HG03571 (cell line): Measurements from ENCODE around the gene HS3ST4.
"Not testable (repeated sequence)": the region's sequence is repeated elsewhere in the genome, so short reads cannot be mapped to it uniquely, and the experiment has no call there.

Experiments used
- ATAC-seq: cut with Tn5 transposase; IDR thresholded peaks from one replicate; pipeline ENCODE4 v1.9.1; 2021; ENCODE audit not compliant: unreplicated experiment

HS3ST4 gene

DNA sequence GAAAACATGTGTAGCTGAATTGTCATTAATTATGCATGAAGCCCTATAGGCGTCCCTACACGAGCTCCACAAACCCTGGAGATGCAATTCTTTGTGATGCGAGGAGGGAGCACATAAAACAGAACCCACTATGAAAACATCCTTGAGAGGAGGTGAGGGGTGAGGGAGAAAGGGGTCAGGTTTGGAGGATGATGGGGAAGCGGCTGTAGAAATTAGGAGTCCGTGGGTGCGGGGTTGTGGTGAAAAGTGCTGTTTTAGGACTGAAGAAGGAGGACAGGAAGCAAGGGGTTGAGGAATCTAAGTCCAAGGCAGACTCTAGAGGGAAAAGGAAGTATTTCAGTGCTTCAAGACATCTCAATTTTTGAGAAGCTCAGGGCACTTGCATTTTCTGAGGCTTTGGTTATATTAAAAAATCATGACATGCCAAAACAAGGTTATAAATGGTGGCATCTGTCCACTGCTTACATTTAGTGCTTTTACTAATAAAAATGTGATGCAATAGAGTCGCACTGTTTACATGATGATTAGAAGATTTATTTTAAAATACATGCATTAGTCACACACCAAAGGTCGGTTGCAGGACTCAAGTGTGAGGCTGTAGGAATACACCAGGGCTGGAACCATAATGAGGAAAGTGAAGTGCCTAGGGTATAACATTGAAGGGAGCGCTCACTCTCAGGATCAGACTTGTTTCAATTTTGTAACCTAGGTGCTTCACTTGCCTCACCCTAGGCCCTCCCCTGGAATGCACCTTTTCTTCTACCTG is 379.5 kb downstream of the HS3ST4 start:
- no peak for ATAC-seq

DNA sequence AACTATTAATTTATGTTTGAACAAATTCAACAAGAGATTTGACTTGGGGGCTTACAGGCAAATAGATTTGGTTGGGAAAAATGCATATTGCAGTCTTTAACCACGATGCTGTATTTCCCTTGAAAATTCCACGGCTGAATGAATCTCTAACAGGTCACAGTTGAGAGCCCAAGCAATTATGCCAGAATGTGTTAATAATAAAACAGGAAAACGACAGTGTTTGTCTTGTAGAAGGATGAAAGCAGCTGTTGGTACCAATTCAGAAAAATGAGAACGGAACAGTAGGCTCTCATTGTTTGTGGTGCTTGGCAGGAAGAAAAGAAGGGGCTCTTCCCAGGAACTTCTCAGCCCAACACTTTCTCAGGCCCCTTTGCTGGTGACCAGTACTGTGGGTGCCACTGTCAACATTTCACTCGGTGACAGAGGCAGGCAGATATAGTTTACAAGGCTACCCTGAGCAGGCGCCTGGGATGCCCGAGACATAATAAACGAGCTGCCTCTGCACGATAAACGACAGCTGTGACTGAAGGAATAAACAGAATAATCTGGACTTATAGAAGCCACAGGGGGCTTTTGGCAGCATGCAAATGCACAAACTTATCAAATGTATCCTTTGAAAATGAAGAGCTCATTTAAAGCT is 387.1 kb downstream of the HS3ST4 start:
- ATAC-seq: no peak

DNA sequence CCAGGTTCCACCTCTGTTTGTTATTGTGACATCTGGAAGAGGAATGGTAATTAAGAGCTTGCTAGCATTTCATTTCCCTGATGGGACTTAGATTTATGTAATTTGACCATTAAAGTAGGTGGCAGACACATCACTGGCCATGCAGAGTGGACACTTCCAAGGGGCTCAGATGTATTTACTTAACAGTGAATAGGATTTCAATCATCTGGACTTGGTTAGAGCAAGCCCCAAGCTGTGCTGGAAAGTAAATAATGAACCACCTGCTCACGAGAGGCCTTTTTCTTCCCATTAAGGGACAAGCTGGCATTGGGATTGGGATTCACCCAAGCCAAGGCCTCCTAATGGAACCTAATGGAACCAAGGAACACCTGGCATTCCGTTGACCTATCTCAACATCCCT is 395.3 kb downstream of the HS3ST4 start:
- no peak for ATAC-seq

DNA sequence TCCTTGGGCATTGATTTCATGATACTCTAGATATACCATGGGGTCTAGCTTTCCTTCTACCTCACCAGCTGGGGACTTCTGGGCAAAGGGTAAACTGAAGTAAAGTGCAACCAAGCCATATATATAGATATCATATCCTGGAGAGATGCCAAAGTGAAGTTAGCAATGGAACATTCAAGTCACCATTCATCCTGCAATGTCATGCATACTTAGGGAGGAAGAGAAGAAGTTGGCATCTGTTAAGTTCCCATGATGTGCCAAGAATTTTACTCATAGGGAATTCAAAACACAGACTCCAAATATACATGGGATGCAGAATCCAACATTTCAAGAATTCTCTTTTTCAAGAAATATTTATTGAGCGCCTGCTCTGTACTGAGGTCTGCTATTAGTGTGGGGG is 399.8 kb downstream of the HS3ST4 start:
- ATAC-seq: no peak

DNA sequence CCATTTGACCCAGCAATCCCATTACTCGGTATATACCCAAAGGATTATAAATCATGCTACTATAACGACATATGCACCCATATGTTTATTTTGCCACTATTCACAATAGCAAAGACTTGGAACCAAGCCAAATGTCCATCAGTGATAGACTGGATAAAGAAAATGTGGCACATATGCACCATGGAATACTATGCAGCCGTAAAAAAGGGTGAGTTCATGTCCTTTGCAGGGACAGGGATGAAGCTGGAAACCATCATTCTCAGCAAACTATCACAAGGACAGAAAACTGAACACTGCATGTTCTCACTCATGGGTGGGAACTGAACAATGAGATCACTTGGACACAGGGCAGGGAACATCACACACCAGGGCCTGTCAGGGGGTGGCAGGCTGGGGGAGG is 406.4 kb downstream of the HS3ST4 start:
- ATAC-seq: not testable (repeated sequence)

DNA sequence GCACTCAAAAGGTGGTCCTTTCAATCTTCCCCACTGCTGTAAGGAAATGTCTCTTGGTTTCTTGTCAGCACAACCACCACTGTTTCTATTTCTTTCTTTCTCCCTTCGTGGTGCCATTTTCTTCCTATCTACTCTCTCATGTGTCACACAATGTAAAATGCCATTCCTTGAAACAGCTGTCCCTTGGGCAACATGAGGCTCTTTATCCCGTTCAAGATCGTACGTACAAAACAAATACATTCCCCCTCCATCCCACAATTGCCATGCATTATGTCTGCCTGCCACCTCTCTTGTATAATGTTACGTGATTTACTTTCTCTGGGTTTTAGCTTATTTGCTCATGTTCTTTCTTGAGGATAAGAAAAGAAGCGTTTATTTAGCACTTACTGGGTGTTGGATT is 410.6 kb downstream of the HS3ST4 start:
- ATAC-seq: no peak

DNA sequence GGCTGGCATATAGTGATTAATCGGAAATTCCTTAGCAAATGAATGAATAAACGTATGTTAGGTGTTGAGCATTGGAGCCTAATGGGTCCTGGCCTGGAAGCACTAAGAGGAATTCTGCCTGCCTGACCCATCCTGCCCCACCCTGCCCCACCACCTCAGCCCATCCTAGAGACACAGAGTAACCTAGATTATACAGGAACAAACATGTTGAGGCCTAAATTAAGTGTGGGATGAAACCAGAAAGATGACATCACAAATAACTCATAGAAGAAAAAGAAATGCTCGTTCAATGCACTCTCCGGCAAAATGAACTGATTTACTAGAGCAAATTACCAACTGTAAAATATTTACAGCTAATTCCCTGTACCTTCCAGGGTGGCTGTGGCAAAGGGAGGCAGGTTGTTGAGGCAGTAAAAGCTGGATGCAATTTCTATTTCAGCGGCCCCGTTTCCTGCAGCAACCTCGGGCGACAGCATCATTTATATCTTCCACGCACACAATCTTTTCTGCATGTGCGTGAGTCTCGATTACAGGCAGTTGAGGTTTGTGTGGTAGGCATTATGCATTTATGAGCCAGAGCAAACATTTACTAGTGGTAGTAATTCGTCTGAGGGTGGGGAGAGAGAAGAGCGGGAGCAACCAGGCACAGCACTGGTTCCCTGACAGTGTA is 417.2 kb downstream of the HS3ST4 start:
- no peak for ATAC-seq

DNA sequence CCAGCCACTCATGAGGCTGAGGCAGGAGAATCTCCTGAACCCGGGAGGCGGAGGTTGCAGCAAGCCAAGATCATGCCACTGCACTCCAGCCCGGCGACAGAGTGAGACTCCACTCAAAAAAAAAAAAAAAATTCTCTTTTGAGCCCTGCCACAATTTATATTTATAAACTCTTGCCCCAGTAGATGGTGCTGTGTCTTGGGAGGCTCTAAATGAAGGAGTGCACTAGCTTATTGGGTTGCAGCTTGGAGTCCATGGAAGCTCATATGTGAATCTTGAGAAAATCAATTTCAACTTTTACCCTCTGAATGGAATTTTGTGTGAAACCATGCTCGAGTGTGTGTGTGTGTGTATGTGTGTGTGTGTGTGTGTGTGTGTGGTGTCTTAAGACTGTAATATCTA is 420.1 kb downstream of the HS3ST4 start:
- ATAC-seq: no peak

DNA sequence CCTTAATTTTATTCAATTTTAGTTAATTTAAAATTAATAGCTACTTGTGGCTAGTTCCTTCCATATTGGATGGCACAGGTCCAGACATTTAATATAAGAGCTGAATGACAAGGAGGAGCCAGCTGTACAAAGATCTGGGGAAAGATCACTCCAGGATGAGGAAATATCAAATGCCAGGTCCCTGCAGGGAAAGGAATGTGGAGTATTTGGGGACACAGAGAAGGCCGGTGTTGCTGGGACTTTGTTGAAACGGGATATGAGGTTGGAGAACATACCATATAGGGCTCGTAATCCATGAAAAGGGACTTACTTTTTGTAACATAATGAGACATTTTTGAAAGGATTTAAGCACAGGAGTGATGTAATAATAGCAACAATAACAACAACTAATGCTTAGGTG is 426.8 kb downstream of the HS3ST4 start:
- no peak for ATAC-seq

DNA sequence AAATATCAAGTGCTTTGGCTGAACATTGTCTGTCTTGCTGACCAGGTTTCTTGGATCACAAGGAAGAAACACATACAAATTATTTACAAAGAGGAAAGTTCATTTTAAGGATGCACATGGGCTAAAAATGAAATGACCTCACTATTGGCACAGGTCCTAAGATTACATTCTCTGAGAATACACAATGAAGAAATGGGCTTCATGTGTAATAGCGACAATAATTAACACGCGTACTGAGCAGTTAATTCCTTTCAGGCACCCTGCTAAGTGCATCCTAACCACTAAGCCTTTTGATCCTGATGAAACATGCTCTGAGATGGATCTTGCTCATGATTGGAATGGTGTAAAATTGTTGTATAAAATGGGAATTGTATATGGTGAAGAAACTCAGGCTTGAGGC is 429.0 kb downstream of the HS3ST4 start:
- ATAC-seq: no peak

DNA sequence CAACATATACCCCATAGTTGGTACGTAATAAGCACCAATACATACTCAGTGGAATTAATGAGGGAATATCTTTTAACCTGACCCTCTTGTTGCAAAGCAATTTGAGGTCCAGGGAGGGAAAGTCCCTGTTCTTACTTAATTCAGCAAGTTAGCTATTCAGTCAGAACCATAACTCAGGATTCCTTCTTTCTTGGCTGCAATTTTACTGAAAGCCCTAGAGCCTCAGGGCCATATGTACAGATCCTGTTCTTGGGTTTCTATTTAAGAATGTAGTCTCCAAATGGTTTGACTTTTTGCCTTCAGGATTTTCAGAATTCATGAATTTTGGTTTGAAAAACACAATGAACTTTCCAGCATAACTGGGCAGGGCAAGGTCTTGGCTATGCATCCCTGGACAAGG is 436.5 kb downstream of the HS3ST4 start:
- no peak for ATAC-seq

DNA sequence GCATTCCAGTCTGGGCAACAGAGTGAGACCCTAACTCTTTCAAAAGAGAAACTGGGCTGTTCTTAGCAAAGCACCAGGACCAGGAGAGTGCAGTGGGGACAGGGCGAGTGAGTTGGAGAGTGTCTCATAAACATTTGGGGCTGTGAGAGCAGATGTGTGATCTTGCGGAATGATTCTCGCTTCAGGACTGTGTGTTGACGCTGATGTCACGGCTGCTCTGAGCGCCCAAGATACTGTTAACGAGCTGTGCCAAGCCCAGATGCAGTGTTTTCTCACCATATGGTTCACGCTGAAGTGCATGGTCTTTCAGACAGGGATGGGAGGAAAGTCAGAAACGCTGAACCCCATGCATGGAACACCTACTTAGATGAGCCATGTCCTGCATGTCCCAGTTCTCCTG is 438.2 kb downstream of the HS3ST4 start:
- no peak for ATAC-seq

DNA sequence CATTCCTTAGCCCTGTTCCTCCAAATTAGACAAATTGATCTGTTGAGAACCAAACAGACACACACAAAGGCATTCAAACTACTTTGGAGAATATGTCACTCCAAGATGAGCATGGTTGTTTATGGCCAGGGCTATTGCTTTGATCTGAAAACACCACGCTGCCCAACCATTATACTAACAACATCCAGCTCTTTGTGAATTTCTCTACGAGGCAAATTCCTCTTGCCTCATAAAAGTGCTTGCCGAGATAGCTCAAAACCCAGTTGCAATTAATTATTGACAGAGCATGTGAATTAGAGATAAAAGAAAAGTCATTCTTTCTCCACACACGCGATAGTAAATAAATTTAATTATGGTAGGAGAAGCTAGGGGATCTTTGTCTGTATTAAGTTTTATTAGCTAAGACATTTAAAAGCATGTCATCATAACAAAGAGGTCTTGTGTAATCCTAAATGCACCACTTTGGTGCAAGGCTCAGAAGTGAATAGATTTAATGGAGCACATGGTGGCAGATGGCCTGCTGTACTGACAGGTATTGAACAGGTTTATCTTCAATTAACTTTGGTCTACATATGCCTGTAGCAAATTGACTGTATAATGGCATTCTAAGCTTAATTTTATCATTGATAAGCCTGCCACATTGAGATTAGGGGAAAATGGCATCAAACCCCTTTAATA is 441.8 kb downstream of the HS3ST4 start:
- no peak for ATAC-seq

DNA sequence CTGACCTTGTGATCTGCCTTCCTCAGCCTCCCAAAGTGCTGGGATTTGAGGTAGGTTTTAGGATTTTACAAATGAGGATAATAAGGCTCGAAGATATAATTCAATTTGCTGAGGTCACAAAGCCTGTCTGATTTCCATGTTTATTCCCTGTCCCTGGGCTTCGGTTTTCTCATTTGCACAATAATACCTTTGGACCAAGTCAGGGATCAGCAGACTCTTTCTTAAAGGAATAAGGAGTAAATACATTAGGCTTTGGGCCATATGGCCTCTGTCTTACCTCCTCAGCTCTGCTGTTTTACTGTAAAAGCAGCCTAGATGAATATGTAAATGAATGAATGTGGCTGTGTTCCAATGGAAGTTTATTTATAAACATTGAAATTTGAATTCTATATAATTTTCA is 442.8 kb downstream of the HS3ST4 start:
- ATAC-seq: no peak

DNA sequence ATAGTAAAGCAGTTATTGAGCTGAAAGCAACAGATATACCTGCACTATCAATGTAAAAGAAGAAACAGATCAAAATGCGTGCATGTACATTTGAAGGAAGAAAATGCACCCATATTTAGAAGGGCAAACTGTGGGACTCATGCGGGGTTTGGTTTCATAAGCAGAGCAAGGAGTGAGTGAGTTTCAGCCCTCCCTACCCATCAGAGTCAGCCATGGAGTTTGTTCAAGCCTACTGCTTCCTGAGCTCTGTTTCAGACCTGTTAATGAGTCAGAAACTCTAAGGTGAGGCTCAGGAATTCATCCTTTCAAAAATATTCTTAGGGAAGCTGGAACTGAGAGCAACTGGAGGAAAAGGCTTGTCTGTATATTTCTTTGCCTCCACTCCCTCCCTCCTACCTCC is 446.2 kb downstream of the HS3ST4 start:
- no peak for ATAC-seq

DNA sequence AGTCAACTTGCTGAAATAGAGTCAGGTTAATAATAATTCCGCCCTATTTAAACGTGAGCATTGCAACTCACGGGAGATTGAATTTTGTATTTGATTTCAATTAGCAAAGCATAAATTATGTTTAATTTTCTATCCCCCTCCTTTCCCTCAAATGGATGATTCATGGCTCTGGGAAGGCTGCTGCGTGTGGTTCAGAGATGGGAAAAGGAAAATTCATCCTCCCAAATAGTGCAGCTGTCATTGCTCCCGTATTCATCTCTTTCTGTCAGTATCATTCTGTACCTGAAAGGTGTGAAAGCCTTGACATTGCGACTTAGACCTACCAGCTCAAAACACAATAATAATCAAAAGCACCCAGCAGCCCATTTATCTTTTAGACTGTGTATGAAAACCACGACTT is 447.3 kb downstream of the HS3ST4 start:
- no peak for ATAC-seq

DNA sequence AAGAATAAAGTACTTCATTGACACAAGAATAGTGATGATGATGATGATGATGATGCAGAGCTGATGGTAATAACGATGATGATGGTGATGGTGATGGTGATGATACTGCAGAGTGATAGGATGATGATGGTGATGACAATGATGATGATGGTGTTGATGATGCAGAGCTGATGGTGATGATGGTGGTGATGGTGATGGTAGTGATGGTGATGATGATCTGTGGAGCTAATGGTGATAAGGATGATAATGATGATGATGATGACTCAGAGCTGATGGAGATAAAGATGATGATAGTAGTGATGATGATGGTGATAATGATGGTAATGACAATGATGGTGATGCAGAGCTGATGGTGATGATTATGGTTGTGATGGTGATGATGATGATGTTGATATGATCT is 448.1 kb downstream of the HS3ST4 start:
- ATAC-seq: no peak

DNA sequence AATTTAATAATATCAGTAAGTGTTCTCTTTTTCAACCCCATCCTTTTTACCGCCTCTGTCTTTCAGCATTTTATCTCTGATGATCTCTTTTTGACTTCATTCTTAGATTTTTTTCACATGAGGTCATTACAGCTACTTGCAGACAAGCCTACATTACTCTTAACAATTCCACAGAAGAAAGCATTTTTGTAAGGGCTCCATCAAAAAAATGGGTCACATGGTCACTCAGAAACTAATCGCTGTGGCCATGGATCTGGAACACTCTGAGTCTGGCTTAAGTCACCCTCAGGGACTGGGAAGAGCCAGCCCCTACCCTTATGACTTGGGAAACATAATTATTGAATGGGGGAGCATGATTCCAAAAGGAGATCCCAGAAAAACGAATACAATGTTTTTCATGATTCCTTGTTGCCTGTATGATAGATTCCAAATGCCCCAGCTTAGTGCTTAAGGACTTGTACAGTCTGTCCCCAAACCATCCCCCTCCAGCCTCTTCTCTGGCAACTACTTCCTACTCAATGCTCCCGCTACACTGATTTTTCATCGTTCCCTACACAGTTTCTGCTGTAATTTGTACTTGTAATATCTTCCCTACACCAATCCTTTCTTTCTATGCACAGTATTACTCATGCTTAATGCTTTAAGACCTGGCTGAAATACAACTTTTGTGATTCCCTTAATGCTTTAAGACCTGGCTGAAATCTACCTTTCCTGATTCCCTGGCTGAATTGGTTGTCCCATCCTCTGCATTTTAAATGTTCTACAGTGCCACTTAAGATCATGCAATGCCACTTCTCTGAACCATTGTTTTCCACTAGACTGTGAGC is 457.8 kb downstream of the HS3ST4 start:
- no peak for ATAC-seq

DNA sequence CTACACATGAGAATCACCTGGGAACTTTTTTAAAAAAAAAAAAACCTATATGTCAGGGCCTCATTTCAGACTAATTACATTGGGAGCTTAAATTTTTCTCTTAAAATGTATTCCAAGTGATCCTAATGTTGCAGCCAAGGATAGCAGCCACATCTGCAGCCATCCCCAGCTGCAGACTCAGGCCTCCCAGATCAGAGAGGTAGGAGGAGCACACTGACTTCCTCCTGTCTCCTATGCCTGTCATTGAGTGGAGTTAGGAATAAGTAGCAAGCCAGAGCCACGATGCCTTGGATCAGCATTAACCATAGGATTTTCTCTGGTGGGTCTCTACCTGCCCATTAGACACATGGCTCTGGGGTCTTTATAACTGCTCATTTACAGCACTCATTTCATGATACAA is 463.5 kb downstream of the HS3ST4 start:
- ATAC-seq: no peak

DNA sequence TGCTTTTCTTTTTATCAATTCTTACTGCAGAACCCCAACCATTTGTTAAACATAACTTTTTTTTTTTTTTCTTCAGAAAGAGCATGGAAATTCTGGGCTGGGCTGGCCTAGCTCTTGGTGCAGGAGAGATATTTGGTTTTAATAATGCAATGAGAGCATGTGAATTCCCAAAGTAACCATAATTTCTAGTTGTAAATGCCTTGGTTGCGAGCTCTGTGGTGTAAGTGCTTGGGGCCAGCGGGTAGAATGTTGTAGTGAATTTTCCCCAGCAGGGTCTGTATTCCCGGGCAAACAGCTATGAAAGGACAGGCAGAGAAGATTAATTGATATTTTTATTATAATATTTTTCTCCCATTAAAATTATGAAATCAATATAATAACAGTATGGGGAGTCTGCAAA is 465.6 kb downstream of the HS3ST4 start:
- no peak for ATAC-seq
